T47D (cell line): ENCODE measurements around the gene TERC.
A peak's percentile ranks its signal among the peaks of the same experiment; 100 is the strongest.

Source experiments
- DNase-seq, 2 experiments: peaks; one replicate each; pipeline versions ENCODE4 v3.0.0 to v3.0.0-alpha.2; 2011 to 2012; ENCODE audit warnings: low read depth in 1 of 2, low spot score in 1 of 2
- JUND ChIP-seq: IDR thresholded peaks from 2 replicates; pipeline ENCODE4 v1.6.1; 2012; ENCODE audit warnings: low read depth
- in situ Hi-C: cut with HindIII; loops from 2 replicates; pipeline ENCODE4 v1.10.0; 2016; ENCODE audit warnings: low sequenced_read_pairs, low pct_unique_long_range_greater_than_20kb

TERC gene

GRCh38 chr3:169787120-169787519, 22.3 kb upstream of the TERC start:
- no peak for DNase-seq
- no peak for TF ChIP-seq JUND
- in situ Hi-C loops, result no loop called here

- DNase-seq, result no peak
- in situ Hi-C loops, result no loop called here
- no peak for TF ChIP-seq JUND
These were observed 16.5 kb upstream of the TERC start for GRCh38 chr3:169781209-169781855.

- in situ Hi-C loops, result no loop called here
These were observed 15.9 kb upstream of the TERC start for GRCh38 chr3:169780742-169781141.

GRCh38 chr3:169777822-169778221, 13.0 kb upstream of the TERC start:
- in situ Hi-C loops, result no loop called here
- no peak for TF ChIP-seq JUND

More at GRCh38 chr3:169780742-169781141, 15.9 kb upstream of the TERC start:
- no peak for TF ChIP-seq JUND
- DNase-seq, result no peak

GRCh38 chr3:169774186-169774585, 9.3 kb upstream of the TERC start:
- in situ Hi-C loops, result no loop called here
- TF ChIP-seq JUND, result no peak
- no peak for DNase-seq

More at GRCh38 chr3:169777822-169778221, 13.0 kb upstream of the TERC start:
- DNase-seq, result no peak

- in situ Hi-C loops, result no loop called here
- DNase-seq, result peak; percentile 82 to 97
- TF ChIP-seq JUND, result no peak
These were observed 8.3 kb upstream of the TERC start, which contains the start of gene MYNN for GRCh38 chr3:169772897-169773816. MYNN (plus strand) TSS chr3:169773396; CDS start chr3:169774296, 900 bp downstream.

GRCh38 chr3:169772305-169772896, 7.5 kb upstream of the TERC start:
- DNase-seq, result peak; percentile 67 to 93
- no peak for TF ChIP-seq JUND
- in situ Hi-C loops, result no loop called here

- DNase-seq, result peak; percentile 41 to 90
- no peak for TF ChIP-seq JUND
- in situ Hi-C loops, result no loop called here
These were observed 6.8 kb upstream of the TERC start for GRCh38 chr3:169771497-169772304.

- DNase-seq, result peak; percentile 73 to 78
- in situ Hi-C loops, result no loop called here
- TF ChIP-seq JUND, result no peak
These were observed 4.7 kb upstream of the TERC start, which contains the start of gene ACTRT3 for GRCh38 chr3:169769287-169770181. ACTRT3 (minus strand) TSS chr3:169769561; CDS start chr3:169769520, 41 bp downstream.

- no peak for TF ChIP-seq JUND
These were observed 463 bp downstream of the TERC start for GRCh38 chr3:169764312-169764881.

GRCh38 chr3:169760479-169760878, 4.4 kb downstream of the TERC start:
- no peak for TF ChIP-seq JUND
- DNase-seq, result no peak
- in situ Hi-C loops, result no loop called here

More at GRCh38 chr3:169764312-169764881, 463 bp downstream of the TERC start:
- in situ Hi-C loops, result no loop called here
- DNase-seq, result peak; percentile 52 to 76
